GM18511 (cell line): ENCODE data around the gene PTGDS.

Experiments
- ATAC-seq: cut with Tn5 transposase; IDR thresholded peaks from one replicate; pipeline ENCODE4 v1.9.1; 2021; ENCODE audit warnings: mild to moderate bottlenecking, moderate library complexity; ENCODE audit not compliant: unreplicated experiment

The PTGDS gene

DNA sequence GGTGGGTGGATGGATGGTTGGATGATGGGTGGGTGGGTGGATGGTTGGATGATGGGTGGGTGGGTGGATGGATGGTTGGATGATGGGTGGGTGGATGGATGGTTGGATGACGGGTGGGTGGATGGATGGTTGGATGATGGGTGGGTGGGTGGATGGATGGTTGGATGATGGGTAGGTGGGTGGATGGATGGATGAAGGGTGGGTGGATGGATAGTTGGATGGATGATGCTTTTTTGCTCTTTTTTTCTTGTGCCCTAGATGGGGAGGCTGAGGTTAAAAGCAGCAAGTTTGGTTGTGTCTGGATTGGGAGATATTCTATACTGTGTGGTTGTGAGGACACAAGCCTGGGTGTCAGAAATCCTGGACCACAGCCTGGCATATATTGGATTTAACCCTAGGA lies 19.8 kb upstream of the PTGDS start:
- ATAC-seq: no peak

DNA sequence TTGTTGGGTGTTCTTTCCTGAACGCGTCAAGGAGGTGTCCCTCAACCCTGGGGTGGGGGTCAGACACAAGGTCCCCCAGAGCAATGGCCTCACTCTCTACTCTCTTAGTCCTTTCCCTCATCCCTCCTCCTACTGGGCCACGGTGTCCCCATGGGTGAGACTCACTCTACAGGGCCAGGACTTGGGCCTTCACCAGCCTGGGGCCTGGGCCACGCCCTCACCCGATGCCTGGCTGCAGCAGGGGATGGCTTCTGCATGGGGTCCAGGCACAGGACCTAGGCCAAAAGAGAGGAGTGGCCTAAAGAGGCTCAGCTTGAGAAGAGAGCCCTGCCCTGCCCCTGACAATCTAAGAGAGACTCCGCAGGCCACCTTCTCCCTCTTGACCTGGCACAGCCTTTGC lies 19.4 kb upstream of the PTGDS start:
- no peak for ATAC-seq

DNA sequence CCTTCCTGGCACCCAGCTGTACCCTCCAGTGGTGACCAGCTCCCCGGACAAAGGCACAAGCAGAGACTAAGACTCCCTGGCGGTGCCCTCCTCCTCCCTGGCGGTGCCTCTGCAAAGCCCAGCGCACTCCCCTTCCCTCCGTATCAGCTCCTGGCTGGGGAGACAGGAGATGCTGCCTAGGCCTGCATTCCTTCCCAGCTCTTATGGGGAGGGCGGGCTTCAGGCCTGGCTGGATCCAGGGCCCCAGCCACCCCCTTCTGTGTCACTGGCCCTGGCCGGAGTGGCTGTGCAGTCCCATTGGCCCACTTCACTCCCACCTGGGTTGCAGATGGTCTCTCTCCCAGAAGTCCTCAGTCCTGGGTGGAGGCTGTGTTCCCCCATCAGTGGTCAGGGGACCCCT lies 18.8 kb upstream of the PTGDS start:
- ATAC-seq: no peak

DNA sequence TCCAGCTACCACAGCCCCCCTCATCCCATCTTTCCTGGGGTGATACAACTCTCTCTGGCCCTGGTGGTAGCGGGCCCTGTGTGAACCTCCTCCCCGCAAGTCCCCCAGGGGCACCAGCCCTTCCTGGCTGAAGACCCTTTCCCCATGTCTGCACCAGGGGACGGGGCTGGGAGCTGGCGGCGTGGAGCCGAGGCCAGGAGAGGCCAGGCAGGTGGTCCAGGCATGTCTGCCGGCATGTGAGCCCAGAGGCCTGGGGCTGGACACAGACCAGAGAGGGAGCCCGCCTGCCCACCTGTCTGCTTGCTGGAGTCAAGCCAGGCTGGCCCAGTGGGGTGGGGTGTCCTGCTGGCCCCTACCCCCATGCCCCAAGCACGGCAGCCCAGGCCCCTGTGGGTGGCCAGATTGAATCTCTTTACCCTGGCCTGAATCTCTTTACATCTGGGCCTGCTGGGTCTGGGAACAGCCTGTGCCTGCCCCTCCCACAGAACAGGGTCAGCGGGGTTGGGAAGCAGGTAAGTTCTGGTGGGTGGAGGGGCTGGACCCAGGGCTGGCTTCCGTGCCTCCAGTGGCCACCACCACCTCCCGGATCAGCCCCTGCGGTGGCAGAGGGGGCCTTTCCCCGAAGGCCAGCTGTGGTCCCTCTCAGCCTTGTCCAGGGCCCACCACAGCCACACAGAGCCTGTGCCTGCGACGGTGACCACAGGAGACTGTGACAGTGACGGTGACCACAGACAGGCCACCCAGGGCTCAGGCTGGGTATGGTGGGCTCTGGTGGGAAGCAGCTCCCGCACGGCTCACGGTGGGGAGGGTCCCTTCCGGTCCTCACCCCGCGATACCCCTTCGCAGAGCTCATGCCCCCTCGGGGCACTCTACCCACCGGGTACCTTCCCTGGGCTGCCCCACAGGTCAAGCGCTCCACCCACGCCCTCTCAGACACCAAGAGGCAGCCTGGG lies 18.1 kb upstream of the PTGDS start:
- no peak for ATAC-seq

- no peak for ATAC-seq
These were observed 16.9 kb upstream of the PTGDS start for GRCh38 chr9:136960212-136960937.

- no peak for ATAC-seq
These were observed 16.4 kb upstream of the PTGDS start for GRCh38 chr9:136960938-136961275.

DNA sequence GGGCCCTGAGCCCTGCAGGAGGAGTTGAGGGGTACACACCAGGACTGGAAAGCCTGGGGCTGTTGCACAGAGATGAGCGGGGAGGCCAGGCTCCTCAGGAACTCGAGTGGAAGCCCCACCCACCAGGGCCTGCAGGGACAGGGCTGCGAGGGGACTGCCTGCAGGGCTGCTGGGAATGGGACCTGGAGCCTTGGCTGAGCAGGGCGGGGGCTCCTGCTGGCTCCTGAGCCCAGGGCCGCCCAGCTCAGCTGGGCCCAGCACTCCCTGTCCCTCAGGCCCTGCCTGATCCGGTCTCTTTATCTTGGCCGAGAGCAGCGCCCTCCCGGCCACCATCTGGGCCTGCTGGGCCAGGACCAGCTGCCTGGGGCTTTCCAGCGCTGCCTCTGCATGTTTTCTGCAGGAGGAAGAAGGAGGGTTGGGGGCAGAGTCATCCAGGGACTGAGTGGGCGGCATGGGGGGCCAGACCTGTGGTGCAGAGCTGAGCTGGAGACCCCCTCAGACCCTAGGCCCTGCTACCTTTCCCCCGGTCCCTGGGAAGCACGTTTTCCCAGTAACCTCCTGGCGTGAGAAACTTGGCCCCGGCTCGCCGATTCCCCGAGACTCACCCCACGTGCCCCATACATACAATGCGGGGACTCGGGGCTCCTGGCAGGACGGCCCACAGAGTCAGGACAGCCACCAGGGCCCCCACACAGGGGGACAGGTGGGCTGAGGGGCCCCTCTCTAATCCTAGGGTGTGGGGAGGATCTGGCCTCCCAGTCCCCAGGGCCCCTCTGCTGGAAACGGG lies 15.8 kb upstream of the PTGDS start:
- ATAC-seq: no peak

DNA sequence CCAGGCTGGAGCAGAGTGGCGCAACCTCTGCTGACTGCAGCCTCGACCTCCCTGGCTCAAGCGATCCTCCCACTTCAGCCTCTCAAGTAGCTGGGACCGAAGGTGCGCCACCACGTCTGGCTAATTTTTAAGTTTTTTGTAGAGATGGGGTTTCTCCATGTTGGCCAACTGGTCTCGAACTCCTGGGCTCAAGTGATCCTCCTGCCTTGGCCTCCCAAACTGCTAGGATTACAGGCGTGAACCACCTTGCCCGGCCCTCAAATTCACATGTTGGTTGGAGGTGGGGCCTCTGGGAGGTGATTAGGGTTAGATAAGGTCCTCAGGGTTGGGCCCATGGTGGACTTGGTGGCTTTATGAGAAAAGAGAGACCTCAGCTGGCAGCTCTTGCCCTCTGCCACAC lies 15.1 kb upstream of the PTGDS start:
- no peak for ATAC-seq

DNA sequence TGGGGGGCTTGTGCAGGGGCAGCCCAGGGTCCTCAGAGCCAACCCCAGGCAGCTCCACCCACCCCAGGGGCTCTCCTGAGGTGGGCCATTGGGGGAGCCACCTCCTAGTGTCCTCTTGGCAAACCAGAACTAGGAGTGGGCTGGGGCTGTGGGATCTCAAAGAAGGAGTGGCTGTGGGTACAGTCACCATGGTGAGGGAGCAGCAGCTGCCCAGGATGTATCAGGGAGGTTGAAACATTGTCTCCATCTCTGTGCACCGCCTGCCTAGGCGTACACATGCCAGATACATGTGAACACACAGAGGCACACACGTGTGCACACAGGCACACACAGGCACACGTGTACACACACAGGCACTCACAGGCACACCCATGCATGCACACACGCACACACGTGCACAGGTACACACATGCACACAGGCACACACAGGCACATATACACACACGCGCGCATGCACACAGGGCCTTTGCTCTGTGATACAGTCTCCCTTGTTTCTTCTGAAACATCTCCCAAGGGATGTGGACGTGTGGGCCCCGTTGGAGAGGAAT lies 14.5 kb upstream of the PTGDS start:
- no peak for ATAC-seq

GRCh38 chr9:136963341-136963740 lies 14.0 kb upstream of the PTGDS start:
- no peak for ATAC-seq

DNA sequence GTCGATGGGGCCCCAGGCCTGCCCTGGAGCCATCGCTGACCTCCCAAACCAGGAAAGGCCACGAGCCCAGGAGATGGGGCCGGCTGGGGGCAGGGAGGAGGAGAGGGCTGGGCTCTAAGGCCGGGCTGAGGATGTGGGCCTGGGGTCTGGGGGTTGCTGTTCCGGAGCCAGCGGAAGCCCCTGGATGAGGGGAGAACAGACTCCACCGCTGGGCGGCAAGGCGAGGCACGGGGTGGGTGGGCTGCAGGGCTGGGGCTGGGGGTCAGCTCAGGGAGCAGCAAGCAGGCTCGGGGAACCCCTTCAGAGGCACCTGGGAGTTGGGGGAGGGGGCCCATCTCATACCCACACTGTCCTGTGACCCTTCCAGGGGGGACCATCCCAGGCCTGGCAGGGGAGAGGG lies 13.6 kb upstream of the PTGDS start:
- no peak for ATAC-seq

GRCh38 chr9:136964171-136964689 lies 13.1 kb upstream of the PTGDS start:
- no peak for ATAC-seq

- no peak for ATAC-seq
These were observed 12.4 kb upstream of the PTGDS start for GRCh38 chr9:136964833-136965422.

GRCh38 chr9:136965771-136966484 lies 11.4 kb upstream of the PTGDS start:
- no peak for ATAC-seq

- no peak for ATAC-seq
These were observed 8.8 kb upstream of the PTGDS start for GRCh38 chr9:136968333-136969127.

DNA sequence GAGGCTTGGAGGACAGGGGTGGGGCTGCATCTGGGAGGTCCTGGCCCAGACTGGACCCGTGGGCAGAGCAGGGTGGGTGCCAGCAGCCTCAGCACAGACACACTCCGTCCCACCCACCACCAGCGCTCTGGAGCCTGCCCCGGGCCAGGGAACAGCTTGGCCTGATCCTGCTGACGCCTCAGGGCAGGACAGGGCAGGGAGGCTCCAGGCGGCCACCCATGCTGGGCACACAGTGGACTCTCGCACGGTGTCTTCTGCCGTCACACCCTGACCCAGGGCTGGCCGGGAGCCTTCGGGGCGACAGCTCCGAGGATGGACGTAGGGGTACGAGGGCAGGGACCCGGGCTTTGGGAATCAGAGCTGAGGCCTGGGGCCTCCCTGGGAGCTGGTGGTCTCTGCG lies 8.2 kb upstream of the PTGDS start:
- ATAC-seq: no peak

GRCh38 chr9:136969774-136970173 lies 7.5 kb upstream of the PTGDS start:
- ATAC-seq: no peak

GRCh38 chr9:136970361-136970760 lies 6.9 kb upstream of the PTGDS start:
- ATAC-seq: no peak

GRCh38 chr9:136971746-136972145 lies 5.6 kb upstream of the PTGDS start:
- ATAC-seq: no peak
